Testis (tissue), 3 donors: Measurements from ENCODE around the gene SMAP2. TPM values are rescaled to one million over a fixed set of nuclear protein-coding genes. Genes with fewer than 3 reads are reported as not detected.
A peak's percentile ranks its signal among the peaks of the same experiment; 100 is the strongest.

Experiments used
- DNase-seq: peaks from one replicate; pipeline ENCODE4 v3.0.0-alpha.2; 2019
- H3K27ac ChIP-seq, 2 donors: fragments of 200-600 bp; sonication (generic); one replicate each; pipeline ENCODE4 v1.5.1; 2019
- H3K27me3 ChIP-seq: fragments of 200-600 bp; sonication (generic); one replicate; pipeline ENCODE4 v1.5.1; 2019
- H3K36me3 ChIP-seq: fragments of 200-600 bp; sonication (generic); one replicate; pipeline ENCODE4 v1.5.1; 2017; ENCODE audit warnings: low read depth; ENCODE audit errors: missing control alignments
- H3K4me1 ChIP-seq: fragments of 200-600 bp; sonication (generic); one replicate; pipeline ENCODE4 v1.5.1; 2019
- H3K4me3 ChIP-seq, 2 donors: fragments of 200-600 bp; sonication (generic); one replicate each; pipeline ENCODE4 v1.5.1; 2017 to 2019
- H3K9me3 ChIP-seq: fragments of 200-600 bp; sonication (generic); one replicate; pipeline ENCODE4 v1.5.1; 2017
- CTCF ChIP-seq, 3 experiments: fragments of 450-650 bp in 2 of 3; fragments of 200-600 bp in 1 of 3; sonication (generic) in 1 of 3; IDR thresholded peaks; one replicate each; pipeline ENCODE4 v1.5.1; 2016 to 2019; ENCODE audit warnings: antibody characterized with exemption in 3 of 3, mild to moderate bottlenecking in 2 of 3, moderate library complexity in 1 of 3
- POLR2A ChIP-seq: fragments of 450-650 bp; IDR thresholded peaks from one replicate; pipeline ENCODE4 v1.6.1; 2017; ENCODE audit warnings: antibody characterized with exemption, mild to moderate bottlenecking, moderate library complexity
- WGBS, 2 donors: methylation state at CpG; one replicate each; pipeline ENCODE4 v1.1.5; 2018; 5-methylcytosine and 5-hydroxymethylcytosine counted together
- intact Hi-C: fragments of 100-400 bp; cut with DNase I; formaldehyde crosslinking; loops from one replicate; pipeline ENCODE4 v1.15.1; 2023; ENCODE audit warnings: low total_unique reads
- polyA plus RNA-seq: library from polyadenylated mRNA; stranded (reverse); fragments of 350-450 nt; fragmentation: Illumina TruSeq; extraction: RNeasy Lipid Tissue Mini Kit (QIAGEN cat#74804); gene quantifications from one replicate; pipeline ENCODE4 v1.2.3, GENCODE V29; 2014; ENCODE audit warnings: low read depth, low replicate concordance; ENCODE audit not compliant: insufficient read depth
- total RNA-seq, 2 donors: library from RNA; depleted of rRNA; stranded (reverse); fragments of >200 nt; gene quantifications; one replicate each; pipeline ENCODE4 v1.2.3, GENCODE V29; 2016

SMAP2 gene
- total and polyA plus RNA-seq, 3 donors from 2014 or later, result 23.0 to 44.3 (median 27.1) TPM

DNA sequence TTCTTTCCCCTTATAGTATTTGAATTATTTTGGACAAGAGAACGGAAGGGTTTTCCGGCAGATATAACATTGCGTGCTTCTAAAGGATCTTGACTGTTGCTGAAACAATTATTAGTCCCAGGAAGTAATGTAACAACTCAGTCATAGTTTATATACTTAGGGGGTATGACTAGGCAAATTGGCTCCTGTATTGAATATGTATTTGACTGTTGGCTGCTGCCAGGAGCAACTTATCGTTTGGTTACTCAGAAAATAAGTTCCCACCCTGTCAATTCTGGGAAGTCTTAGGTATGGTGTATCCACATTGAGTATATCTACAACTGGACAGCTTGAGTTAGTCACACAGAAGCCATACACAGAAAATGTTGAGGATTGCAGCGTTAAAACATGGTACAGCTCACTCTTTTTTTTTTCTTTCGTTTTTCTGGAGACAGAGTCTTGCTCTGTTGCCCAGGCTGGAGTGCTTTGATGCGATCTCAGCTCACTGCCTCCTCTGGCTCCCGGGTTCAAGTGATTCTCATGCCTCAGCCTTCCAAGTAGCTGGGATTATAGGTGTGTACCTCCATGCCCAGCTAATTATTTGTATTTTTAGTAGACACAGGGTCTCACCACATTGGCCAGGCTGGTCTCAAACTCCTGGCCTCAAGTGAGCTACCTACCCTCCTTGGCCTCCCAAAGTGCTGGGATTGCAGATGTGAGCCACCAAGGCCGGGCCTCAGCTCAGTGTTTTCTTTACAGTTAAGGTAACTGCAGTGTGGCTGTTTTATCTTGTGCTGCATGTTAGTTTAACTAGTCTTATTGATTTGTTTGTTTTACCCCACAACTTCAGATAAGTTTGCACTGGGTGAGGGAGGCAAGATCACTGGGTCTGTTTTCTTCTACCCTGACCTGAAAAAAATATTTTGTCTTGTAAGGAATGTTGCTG lies 10.2 kb downstream of the SMAP2 start:
- Histone ChIP-seq H3K36me3 (no peaks in the 10 kb centered on the region), H3K4me3 (no peak overlapping the region), H3K4me1 (peaks cover 29% of the 10 kb centered on the region), H3K9me3 (no peaks in the 10 kb centered on the region), H3K27ac (peak overlapping the region; percentile 59 to 89), H3K27me3 (no peaks in the 10 kb centered on the region)
- TF ChIP-seq CTCF (IDR thresholded peaks at IDR 0.05) (no peak), POLR2A (no peak)
- intact Hi-C loops, result no loop called here
- 82 to 87% methylated on average over 9 of the region's 9 CpGs for WGBS, 2 donors
- DNase-seq, result no peak

- no peaks in the 10 kb centered on the region for H3K9me3 ChIP-seq
- 11 to 20% methylated on average over 2 of the region's 2 CpGs for WGBS, 2 donors
- H3K27me3 ChIP-seq, result no peaks in the 10 kb centered on the region
- intact Hi-C loops, result no loop called here
- no peaks in the 10 kb centered on the region for H3K36me3 ChIP-seq
- DNase-seq, result no peak
- H3K4me1 ChIP-seq, result peaks cover 29% of the 10 kb centered on the region
- peak overlapping the region; percentile 59 to 89 for H3K27ac ChIP-seq
- no peak for TF ChIP-seq POLR2A
- no peak for TF ChIP-seq CTCF (IDR thresholded peaks at IDR 0.05)
- no peak overlapping the region for H3K4me3 ChIP-seq
These were observed 10.9 kb downstream of the SMAP2 start for GRCh38 chr1:40384413-40384762.

- WGBS, 2 donors, result 76% methylated on average over 6 of the region's 6 CpGs
- no peak for DNase-seq
- H3K4me1 ChIP-seq, result peaks cover 29% of the 10 kb centered on the region
- no peaks in the 10 kb centered on the region for H3K9me3 ChIP-seq
- H3K27ac ChIP-seq, result peak overlapping the region; percentile 59 to 89
- TF ChIP-seq CTCF (IDR thresholded peaks at IDR 0.05) (no peak), POLR2A (no peak)
- H3K27me3 ChIP-seq, result no peaks in the 10 kb centered on the region
- intact Hi-C loops, result no loop called here
- no peaks in the 10 kb centered on the region for H3K36me3 ChIP-seq
- no peak overlapping the region for H3K4me3 ChIP-seq
These were observed 11.4 kb downstream of the SMAP2 start for GRCh38 chr1:40384887-40385286.

- H3K27ac ChIP-seq, result peak overlapping the region; percentile 59 to 89
- TF ChIP-seq POLR2A (no peak), CTCF (IDR thresholded peaks at IDR 0.05) (no peak)
- DNase-seq, result no peak
These were observed 12.2 kb downstream of the SMAP2 start for GRCh38 chr1:40385437-40386358.

More at GRCh38 chr1:40385437-40386358, 12.2 kb downstream of the SMAP2 start:
- peaks cover 29% of the 10 kb centered on the region for H3K4me1 ChIP-seq
- WGBS, 2 donors, result 62 to 67% methylated on average over 6 of the region's 6 CpGs
- intact Hi-C loops, result no loop called here
- H3K36me3 ChIP-seq, result no peaks in the 10 kb centered on the region
- no peak overlapping the region for H3K4me3 ChIP-seq
- H3K27me3 ChIP-seq, result no peaks in the 10 kb centered on the region
- no peaks in the 10 kb centered on the region for H3K9me3 ChIP-seq
